Fibroblast of lung (primary cell): ENCODE measurements around the gene SIX5. TPM values are rescaled to one million over a fixed set of nuclear protein-coding genes. Genes with fewer than 3 reads are reported as not detected.

Experiments used
- DNase-seq, 2 donors: peaks; one replicate each; pipeline versions ENCODE4 v3.0.0 to v3.0.0-alpha.2; 2010; ENCODE audit warnings: low read depth in 2 of 2
- H2AFZ ChIP-seq: 2 replicates; pipeline ENCODE4 v1.5.1; 2012; ENCODE audit warnings: low read length, control low read depth, inconsistent platforms
- H3K27ac ChIP-seq: 2 replicates; pipeline ENCODE4 v1.5.1; 2011; ENCODE audit warnings: low read length, control low read depth; ENCODE audit not compliant: insufficient read depth
- H3K27me3 ChIP-seq: 2 replicates; pipeline ENCODE4 v1.5.1; 2011; ENCODE audit warnings: mild to moderate bottlenecking, low read length; ENCODE audit not compliant: control insufficient read depth, insufficient read depth
- H3K36me3 ChIP-seq: 2 replicates; pipeline ENCODE4 v1.5.1; 2011; ENCODE audit warnings: low read length; ENCODE audit not compliant: control insufficient read depth, insufficient read depth
- H3K4me1 ChIP-seq: 2 replicates; pipeline ENCODE4 v1.5.1; 2011; ENCODE audit warnings: low read length; ENCODE audit not compliant: control insufficient read depth, insufficient read depth; ENCODE audit errors: extremely low read depth
- H3K4me2 ChIP-seq: 2 replicates; pipeline ENCODE4 v1.5.1; 2011; ENCODE audit warnings: low read length, control low read depth; ENCODE audit not compliant: insufficient read depth; ENCODE audit errors: extremely low read depth
- H3K4me3 ChIP-seq, 4 experiments: fragments of 200-600 bp in 1 of 4; sonication (generic) in 1 of 4; replicated peaks in 1 of 4; 2 replicates each; pipeline ENCODE4 v1.5.1; 2011 to 2016; ENCODE audit warnings: low read length in 4 of 4, low read depth in 3 of 4, mild to moderate bottlenecking in 3 of 4, control low read depth in 2 of 4, inconsistent platforms in 1 of 4, mixed read lengths in 1 of 4; ENCODE audit not compliant: insufficient read depth in 1 of 4; ENCODE audit errors: control extremely low read depth in 1 of 4
- H3K79me2 ChIP-seq: 2 replicates; pipeline ENCODE4 v1.5.1; 2012; ENCODE audit warnings: mild to moderate bottlenecking, low read length, inconsistent platforms; ENCODE audit not compliant: control insufficient read depth, insufficient read depth
- H3K9ac ChIP-seq: 2 replicates; pipeline ENCODE4 v1.5.1; 2011; ENCODE audit warnings: mild to moderate bottlenecking, low read length, control low read depth; ENCODE audit not compliant: insufficient read depth
- H3K9me3 ChIP-seq: 2 replicates; pipeline ENCODE4 v1.5.1; 2012; ENCODE audit warnings: low read depth, low read length; ENCODE audit not compliant: control insufficient read depth, insufficient read depth
- H4K20me1 ChIP-seq: 2 replicates; pipeline ENCODE4 v1.5.1; 2011; ENCODE audit warnings: low read length; ENCODE audit not compliant: control insufficient read depth, insufficient read depth; ENCODE audit errors: extremely low read depth
- CTCF ChIP-seq, 2 donors: IDR thresholded peaks in 1 of 2; conservative IDR thresholded peaks in 1 of 2; 1 replicate in 1 of 2; 2 replicates in 1 of 2; pipeline ENCODE4 v1.5.1; 2011 to 2012; ENCODE audit warnings: low read length in 2 of 2, control low read depth in 1 of 2, inconsistent platforms in 1 of 2, low read depth in 1 of 2, mild to moderate bottlenecking in 1 of 2
- EZH2 ChIP-seq: IDR thresholded peaks from 2 replicates; pipeline ENCODE4 v1.5.1; 2012; ENCODE audit warnings: low read length, control low read depth, mild to moderate bottlenecking; ENCODE audit errors: missing control alignments
- polyA plus RNA-seq, 2 donors: library from polyadenylated mRNA; depleted of rRNA in 1 of 2; stranded (reverse) in 1 of 2; unstranded in 1 of 2; fragments of >200 nt; gene quantifications; 2 replicates each; pipeline ENCODE4 v1.2.1, GENCODE V29; 2011 to 2012; ENCODE audit warnings: missing spikeins in 1 of 2
- total RNA-seq: library from RNA; depleted of rRNA; stranded (reverse); fragments of >200 nt; gene quantifications from 2 replicates; pipeline ENCODE4 v1.2.1, GENCODE V29; 2014

The SIX5 gene
- total and polyA plus RNA-seq, 2 donors (not counting 1 experiment from before 2014, with no cell fraction given): 3.4 to 10.7 TPM

DNA sequence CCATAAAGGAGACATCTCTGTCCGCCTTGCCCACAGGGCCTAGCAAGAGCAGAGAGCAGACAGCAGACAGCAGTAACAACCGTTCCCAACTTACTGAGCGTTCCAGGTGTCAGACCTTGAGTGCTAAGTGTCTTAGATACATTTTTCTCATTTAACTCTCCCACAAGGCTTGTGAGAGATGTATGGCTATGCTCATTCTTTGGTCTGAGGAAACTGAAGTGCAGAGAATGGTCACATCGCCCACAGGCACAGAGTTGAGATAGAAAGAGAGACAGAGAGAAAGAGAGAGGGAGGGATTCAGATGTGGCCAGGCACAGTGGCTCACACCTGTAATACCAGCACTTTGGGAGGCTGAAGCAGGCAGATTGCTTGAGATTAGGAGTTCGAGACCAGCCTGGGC lies 21.5 kb downstream of the SIX5 start:
- TF ChIP-seq EZH2 (no peak), CTCF (conservative IDR thresholded peaks at IDR 0.05 in 1 of 2, IDR thresholded peaks at IDR 0.05 in 1 of 2; ENCODE audit: low read depth in 1 of 2, low read length in 2 of 2) (no peak)

GRCh38 chr19:45746866-45747265 lies 22.2 kb downstream of the SIX5 start:
- H3K9me3 ChIP-seq: no peaks in the 10 kb centered on the region
- H3K4me1 ChIP-seq: no peaks in the 10 kb centered on the region
- no peaks in the 10 kb centered on the region for H4K20me1 ChIP-seq
- H3K36me3 ChIP-seq: no peaks in the 10 kb centered on the region
- no peak overlapping the region for H3K4me2 ChIP-seq
- no peak overlapping the region for H3K27ac ChIP-seq
- H3K79me2 ChIP-seq: no peaks in the 10 kb centered on the region
- no peak for TF ChIP-seq CTCF (conservative IDR thresholded peaks at IDR 0.05 in 1 of 2, IDR thresholded peaks at IDR 0.05 in 1 of 2; ENCODE audit: low read depth in 1 of 2, low read length in 2 of 2)
- H3K27me3 ChIP-seq: peaks cover 15% of the 10 kb centered on the region
- DNase-seq: no peak
- no peak overlapping the region for H3K4me3 ChIP-seq
- no peak overlapping the region for H3K9ac ChIP-seq
- no peak overlapping the region for H2AFZ ChIP-seq

More for the DNA sequence above, 21.5 kb downstream of the SIX5 start:
- Histone ChIP-seq H4K20me1 (no peaks in the 10 kb centered on the region), H3K27ac (no peak overlapping the region), H3K9ac (no peak overlapping the region), H3K4me1 (no peaks in the 10 kb centered on the region), H3K4me3 (no peak overlapping the region), H3K9me3 (no peaks in the 10 kb centered on the region), H3K4me2 (no peak overlapping the region), H3K79me2 (no peaks in the 10 kb centered on the region), H3K36me3 (no peaks in the 10 kb centered on the region), H3K27me3 (peaks cover 15% of the 10 kb centered on the region), H2AFZ (no peak overlapping the region)
- DNase-seq: no peak

DNA sequence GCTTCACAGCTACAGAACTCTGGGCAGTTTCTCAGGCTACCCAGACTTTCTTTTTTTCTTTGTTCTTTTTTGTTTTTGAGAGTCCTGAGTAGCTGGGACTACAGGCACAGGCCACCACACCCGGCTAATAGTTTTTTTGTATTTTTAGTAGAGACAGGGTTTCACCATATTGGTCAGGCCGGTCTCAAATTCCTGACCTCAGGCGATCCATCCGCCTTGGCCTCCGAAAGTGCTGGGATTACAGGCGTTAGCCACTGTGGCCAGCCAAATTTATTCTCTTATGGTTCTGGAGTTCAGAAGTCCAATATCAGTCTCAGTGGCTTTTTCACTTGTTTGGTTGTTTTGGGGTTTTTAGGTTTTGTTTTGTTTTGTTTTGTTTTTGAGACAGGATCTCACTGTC lies 23.4 kb downstream of the SIX5 start:
- no peak for DNase-seq
- Histone ChIP-seq H3K4me2 (no peak overlapping the region), H3K9ac (no peak overlapping the region), H3K36me3 (no peaks in the 10 kb centered on the region), H3K79me2 (no peaks in the 10 kb centered on the region), H2AFZ (no peak overlapping the region), H3K27me3 (peaks cover 15% of the 10 kb centered on the region), H3K9me3 (no peaks in the 10 kb centered on the region), H3K27ac (no peak overlapping the region), H3K4me3 (no peak overlapping the region), H4K20me1 (no peaks in the 10 kb centered on the region), H3K4me1 (no peaks in the 10 kb centered on the region)
- TF ChIP-seq EZH2 (no peak), CTCF (conservative IDR thresholded peaks at IDR 0.05 in 1 of 2, IDR thresholded peaks at IDR 0.05 in 1 of 2; ENCODE audit: low read depth in 1 of 2, low read length in 2 of 2) (no peak)
